ENCODE measurements around the gene PIGBOS1.
"Not testable (repeated sequence)": the region's sequence is repeated elsewhere in the genome, so short reads cannot be mapped to it uniquely, and the experiment has no call there.

The PIGBOS1 gene

DNA sequence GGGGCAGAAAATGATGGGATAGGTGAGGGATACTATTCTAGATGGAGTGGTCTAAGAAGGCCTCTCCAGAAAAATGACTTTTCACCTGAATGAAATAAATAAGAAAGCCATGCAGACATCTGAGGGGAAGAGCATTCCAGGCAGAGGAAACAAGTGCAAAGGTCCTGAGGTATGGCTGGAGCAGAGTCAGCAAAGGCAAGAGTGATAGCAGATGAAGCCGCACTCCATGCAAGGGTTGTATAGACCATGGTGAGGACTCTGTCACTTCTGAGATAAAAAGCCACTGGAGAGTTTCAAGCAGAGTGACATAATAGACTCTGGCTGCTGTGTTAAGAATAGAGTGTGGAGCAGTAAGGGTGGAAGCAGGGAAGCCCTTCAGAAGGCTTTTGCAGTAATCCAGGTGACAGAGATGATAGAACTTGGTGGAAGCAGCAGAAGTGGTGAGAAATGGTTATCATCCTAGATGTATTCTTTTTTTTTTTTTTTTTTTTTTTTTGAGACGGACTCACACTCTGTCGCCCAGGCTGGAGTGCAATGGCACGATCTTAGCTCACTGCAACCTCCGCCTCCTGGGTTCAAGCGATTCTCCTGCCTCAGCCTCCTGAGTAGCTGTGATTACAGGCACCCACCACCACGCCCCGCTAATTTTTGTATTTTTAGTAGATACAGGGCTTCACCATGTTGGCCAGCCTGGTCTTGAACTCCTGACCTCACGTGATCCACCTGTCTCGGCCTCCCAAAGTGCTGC lies 32.3 kb downstream of the PIGBOS1 start:
- not testable (repeated sequence) for H3K9me3 Mint-ChIP-seq; H3K4me3 Mint-ChIP-seq; H3K27me3 Mint-ChIP-seq; ATAC-seq (ENCODE audit: low read depth); DNase-seq (ENCODE audit: low spot score in 2 of 2); H3K36me3 Mint-ChIP-seq
- Mint-ChIP-seq H3K27ac (peak overlapping the region; percentile 21), H3K4me1 (peaks cover 16% of the 10 kb centered on the region)

DNA sequence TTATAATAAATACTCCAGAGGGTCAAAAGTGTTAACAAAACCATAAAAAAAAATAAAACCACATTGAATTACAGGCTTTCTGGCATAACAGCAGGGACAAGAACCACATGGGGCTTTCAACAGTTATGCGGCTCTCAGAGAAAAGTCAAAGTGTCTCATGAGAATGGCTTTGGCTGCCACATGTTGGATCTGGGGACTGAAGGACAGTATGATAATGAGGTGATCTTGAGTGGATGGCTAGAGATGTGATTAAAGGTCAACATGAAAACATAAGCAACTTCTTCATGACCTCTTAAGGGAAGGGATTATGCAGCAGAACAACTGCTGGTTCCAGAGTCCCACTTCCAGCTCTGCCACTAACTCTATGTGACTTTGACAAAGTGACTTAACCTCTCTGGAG lies 34.5 kb downstream of the PIGBOS1 start:
- DNase-seq (ENCODE audit: low spot score in 2 of 2) (no peak), ATAC-seq (ENCODE audit: low read depth) (no peak)
- H3K36me3 Mint-ChIP-seq: peaks cover 1% of the 10 kb centered on the region
- no peaks in the 10 kb centered on the region for H3K9me3 Mint-ChIP-seq
- H3K27ac Mint-ChIP-seq: peak overlapping the region; percentile 11
- no peak overlapping the region for H3K4me3 Mint-ChIP-seq
- H3K27me3 Mint-ChIP-seq: no peaks in the 10 kb centered on the region
- H3K4me1 Mint-ChIP-seq: peaks cover 26% of the 10 kb centered on the region

DNA sequence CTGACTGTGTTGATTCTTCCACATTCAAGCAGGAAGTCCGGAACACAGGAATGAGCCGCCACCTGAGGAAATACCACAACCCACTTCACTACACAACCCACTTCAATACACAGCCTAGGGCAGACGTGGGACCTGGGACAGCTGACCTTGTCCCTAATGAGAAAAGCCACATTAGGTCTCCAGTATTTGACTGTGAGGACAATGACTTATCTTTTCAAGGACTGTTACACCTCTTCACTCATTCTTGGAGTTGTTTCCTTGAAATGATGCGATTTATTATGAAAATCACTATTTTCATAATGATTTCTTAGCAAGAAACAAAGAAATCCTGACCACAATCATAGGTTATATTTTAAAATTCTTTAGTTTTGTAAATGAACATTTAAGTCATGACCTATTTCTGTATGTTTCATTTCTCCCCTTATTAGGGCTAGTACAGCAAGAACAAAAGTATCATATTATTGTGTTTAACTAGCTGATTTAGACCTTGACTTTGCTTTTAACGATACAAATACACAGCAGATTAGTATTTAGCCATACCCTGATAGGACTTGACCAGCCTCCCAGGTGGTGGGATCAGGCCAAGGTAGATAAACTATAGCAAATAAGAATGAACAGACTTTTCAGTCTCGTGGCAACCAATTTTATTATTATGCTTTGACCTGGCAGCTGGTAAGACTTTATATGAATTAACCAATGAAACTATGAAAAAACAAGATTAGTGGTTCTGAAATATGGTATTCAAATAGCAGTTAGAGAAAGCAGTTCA lies 35.4 kb downstream of the PIGBOS1 start:
- no peaks in the 10 kb centered on the region for H3K9me3 Mint-ChIP-seq
- H3K27me3 Mint-ChIP-seq: no peaks in the 10 kb centered on the region
- no peak overlapping the region for H3K4me3 Mint-ChIP-seq
- ATAC-seq (ENCODE audit: low read depth) (no peak), DNase-seq (ENCODE audit: low spot score in 2 of 2) (no peak)
- H3K36me3 Mint-ChIP-seq: peaks cover 1% of the 10 kb centered on the region
- H3K27ac Mint-ChIP-seq: peak overlapping the region; percentile 59
- H3K4me1 Mint-ChIP-seq: peaks cover 27% of the 10 kb centered on the region

- no peak overlapping the region for H3K4me3 Mint-ChIP-seq
- DNase-seq (ENCODE audit: low spot score in 2 of 2) (no peak), ATAC-seq (ENCODE audit: low read depth) (no peak)
- H3K4me1 Mint-ChIP-seq: peaks cover 25% of the 10 kb centered on the region
- no peaks in the 10 kb centered on the region for H3K9me3 Mint-ChIP-seq
- H3K27me3 Mint-ChIP-seq: no peaks in the 10 kb centered on the region
- H3K27ac Mint-ChIP-seq: peak overlapping the region; percentile 59
- peaks cover 1% of the 10 kb centered on the region for H3K36me3 Mint-ChIP-seq
These were observed 36.6 kb downstream of the PIGBOS1 start for GRCh38 chr15:55282284-55282833.

GRCh38 chr15:55281517-55282228 lies 37.2 kb downstream of the PIGBOS1 start:
- H3K9me3 Mint-ChIP-seq: no peaks in the 10 kb centered on the region
- no peak overlapping the region for H3K4me3 Mint-ChIP-seq
- peak; percentile 44 for ATAC-seq (ENCODE audit: low read depth)

DNA sequence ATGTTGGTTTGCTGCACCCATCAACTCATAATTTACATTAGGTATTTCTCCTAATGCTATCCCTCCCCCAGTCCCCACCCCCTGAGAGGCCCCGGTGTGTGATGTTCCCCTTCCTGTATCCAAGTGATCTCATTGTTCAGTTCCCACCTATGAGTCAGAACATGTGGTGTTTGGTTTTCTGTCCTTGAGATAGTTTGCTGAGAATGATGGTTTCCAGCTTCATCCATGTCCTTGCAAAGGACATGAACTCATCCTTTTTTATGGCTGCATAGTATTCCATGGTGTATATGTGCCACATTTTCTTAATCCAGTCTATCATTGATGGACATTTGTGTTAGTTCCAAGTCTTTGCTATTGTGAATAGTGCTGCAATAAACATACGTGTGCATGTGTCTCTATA lies 38.3 kb downstream of the PIGBOS1 start:
- not testable (repeated sequence) for DNase-seq (ENCODE audit: low spot score in 2 of 2); H3K9me3 Mint-ChIP-seq; ATAC-seq (ENCODE audit: low read depth); H3K4me3 Mint-ChIP-seq; H3K36me3 Mint-ChIP-seq; H3K27me3 Mint-ChIP-seq; H3K27ac Mint-ChIP-seq
- peaks cover 35% of the 10 kb centered on the region for H3K4me1 Mint-ChIP-seq

More at GRCh38 chr15:55281517-55282228, 37.2 kb downstream of the PIGBOS1 start:
- Mint-ChIP-seq H3K27ac (peak overlapping the region; percentile 17), H3K36me3 (peaks cover 1% of the 10 kb centered on the region), H3K4me1 (peaks cover 32% of the 10 kb centered on the region), H3K27me3 (no peaks in the 10 kb centered on the region)
- DNase-seq (ENCODE audit: low spot score in 2 of 2): no peak

GRCh38 chr15:55279746-55280351 lies 39.1 kb downstream of the PIGBOS1 start:
- Mint-ChIP-seq H3K4me1 (peaks cover 35% of the 10 kb centered on the region), H3K4me3 (peak overlapping the region; percentile 8), H3K9me3 (no peaks in the 10 kb centered on the region), H3K36me3 (peaks cover 1% of the 10 kb centered on the region), H3K27me3 (no peaks in the 10 kb centered on the region), H3K27ac (peak overlapping the region; percentile 81)
- ATAC-seq (ENCODE audit: low read depth) (peak; percentile 36), DNase-seq (ENCODE audit: low spot score in 2 of 2) (no peak)

GRCh38 chr15:55279100-55279745 lies 39.7 kb downstream of the PIGBOS1 start:
- no peak for DNase-seq (ENCODE audit: low spot score in 2 of 2)
- Mint-ChIP-seq H3K9me3 (no peaks in the 10 kb centered on the region), H3K4me3 (no peak overlapping the region), H3K27me3 (no peaks in the 10 kb centered on the region), H3K4me1 (peaks cover 35% of the 10 kb centered on the region), H3K36me3 (peaks cover 2% of the 10 kb centered on the region), H3K27ac (peak overlapping the region; percentile 81)
- ATAC-seq (ENCODE audit: low read depth): no peak

DNA sequence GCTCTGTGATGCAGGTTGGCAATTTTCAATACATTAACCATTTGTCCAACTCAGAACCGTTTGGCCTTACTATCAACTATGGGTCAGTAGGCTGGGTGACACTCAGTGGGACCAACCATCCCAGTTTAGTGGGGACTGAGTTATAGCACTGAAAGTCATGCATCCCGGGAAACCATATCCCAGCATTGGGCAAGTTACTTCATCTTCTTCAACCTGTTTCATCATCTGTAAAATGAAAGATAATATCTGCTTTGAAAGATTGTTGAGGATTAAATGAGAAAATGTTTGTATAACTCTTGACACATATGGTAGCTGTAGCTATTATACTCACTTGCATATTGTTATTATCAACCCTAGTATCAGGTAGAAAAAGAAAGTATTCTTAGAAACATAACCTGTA lies 41.2 kb downstream of the PIGBOS1 start:
- Mint-ChIP-seq H3K9me3 (no peaks in the 10 kb centered on the region), H3K4me1 (peaks cover 33% of the 10 kb centered on the region), H3K36me3 (peaks cover 3% of the 10 kb centered on the region), H3K4me3 (no peak overlapping the region), H3K27me3 (no peaks in the 10 kb centered on the region), H3K27ac (peak overlapping the region; percentile 83)
- ATAC-seq (ENCODE audit: low read depth): no peak
- no peak for DNase-seq (ENCODE audit: low spot score in 2 of 2)

GRCh38 chr15:55277116-55277564 lies 41.8 kb downstream of the PIGBOS1 start:
- Mint-ChIP-seq H3K4me3 (peak overlapping the region; percentile 13), H3K36me3 (peaks cover 3% of the 10 kb centered on the region), H3K9me3 (no peaks in the 10 kb centered on the region), H3K27me3 (no peaks in the 10 kb centered on the region), H3K4me1 (peaks cover 34% of the 10 kb centered on the region), H3K27ac (peak overlapping the region; percentile 83)
- ATAC-seq (ENCODE audit: low read depth): peak; percentile 32
- DNase-seq (ENCODE audit: low spot score in 2 of 2): no peak

GRCh38 chr15:55276324-55276723 lies 42.6 kb downstream of the PIGBOS1 start:
- Mint-ChIP-seq H3K4me3 (no peak overlapping the region), H3K36me3 (peaks cover 3% of the 10 kb centered on the region), H3K9me3 (no peaks in the 10 kb centered on the region), H3K27me3 (no peaks in the 10 kb centered on the region), H3K4me1 (peaks cover 32% of the 10 kb centered on the region), H3K27ac (no peak overlapping the region)
- DNase-seq (ENCODE audit: low spot score in 2 of 2): no peak
- ATAC-seq (ENCODE audit: low read depth): no peak

DNA sequence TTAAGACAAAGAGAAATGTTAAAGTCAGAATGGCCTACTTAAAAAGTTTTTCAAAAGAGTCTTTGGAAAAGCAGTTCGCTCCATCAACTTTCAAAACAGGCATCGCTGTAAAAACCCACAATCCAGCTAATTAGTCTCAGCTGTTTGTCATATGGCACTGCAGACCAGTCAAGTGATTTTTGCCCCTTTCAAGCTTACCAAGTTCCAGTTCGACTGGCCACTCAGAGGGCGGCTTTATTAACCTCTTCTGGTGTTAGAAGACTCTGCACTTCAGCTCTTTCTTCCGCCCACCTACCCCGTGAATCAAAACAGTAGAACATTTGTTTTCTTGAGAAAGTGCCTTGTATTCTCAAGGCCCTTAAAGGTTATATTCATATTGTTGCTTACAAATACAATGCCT lies 48.6 kb downstream of the PIGBOS1 start:
- no peak for DNase-seq (ENCODE audit: low spot score in 2 of 2)
- no peak for ATAC-seq (ENCODE audit: low read depth)
- Mint-ChIP-seq H3K27me3 (no peaks in the 10 kb centered on the region), H3K27ac (no peak overlapping the region), H3K36me3 (peaks cover 8% of the 10 kb centered on the region), H3K4me3 (no peak overlapping the region), H3K4me1 (peaks cover 24% of the 10 kb centered on the region), H3K9me3 (no peaks in the 10 kb centered on the region)

- DNase-seq (ENCODE audit: low spot score in 2 of 2) (no peak), ATAC-seq (ENCODE audit: low read depth) (no peak)
- no peaks in the 10 kb centered on the region for H3K27me3 Mint-ChIP-seq
- H3K9me3 Mint-ChIP-seq: no peaks in the 10 kb centered on the region
- peaks cover 6% of the 10 kb centered on the region for H3K36me3 Mint-ChIP-seq
- H3K4me3 Mint-ChIP-seq: no peak overlapping the region
- H3K4me1 Mint-ChIP-seq: peaks cover 23% of the 10 kb centered on the region
- peak overlapping the region; percentile 95 for H3K27ac Mint-ChIP-seq
These were observed 50.7 kb downstream of the PIGBOS1 start for GRCh38 chr15:55268176-55268695.

Measured in memory B cell (primary cell).